HepG2 (cell line): ENCODE results near the gene ERBB3. TPM values are rescaled to one million over a fixed set of nuclear protein-coding genes. Genes with fewer than 3 reads are reported as not detected.

Experiments
- ATAC-seq: fragments of 200-7000 bp; cut with Tn5 transposase; 3 replicates; pipeline ENCODE4 v1.9.1; 2020; ENCODE audit warnings: mild to moderate bottlenecking, moderate library complexity
- BruUV-seq: library from RNA; stranded (reverse); fragments of 400-500 nt; replicated peaks from 2 replicates; lab custom pipeline; 2021; lab: Mats Ljungman, UMichigan
- CTCF ChIA-PET: fragments of 300-600 bp; formaldehyde crosslinking; extraction: SDS; loops from one replicate; lab custom pipeline; 2021; ENCODE audit warnings: low total read pairs, inconsistent platforms, low intra/inter-chr PET ratio; lab: Yijun Ruan, JAX
- POLR2A ChIA-PET: fragments of 350-600 bp; sonication (Branson Sonifier 250); formaldehyde crosslinking; loops from one replicate; lab custom pipeline; 2020; ENCODE audit warnings: antibody characterized with exemption, inconsistent platforms; lab: Yijun Ruan, JAX
- DNase-seq: peaks from one replicate; pipeline ENCODE4 v3.0.0-alpha.2; 2015; ENCODE audit warnings: low spot score
- FAIRE-seq: peaks from 3 replicates; lab custom pipeline; 2011; peaks lifted over from hg19 to GRCh38; lab: Jason Lieb, UNC
- H2AFZ ChIP-seq: one replicate; pipeline ENCODE4 v1.6.1; 2011; ENCODE audit warnings: low read length, inconsistent platforms
- H3K27ac ChIP-seq: fragments of 300-600 bp; 3 replicates; pipeline ENCODE4 v1.8.0; 2011; ENCODE audit warnings: mixed run types, mild to moderate bottlenecking, mixed read lengths, low read length, inconsistent platforms; ENCODE audit not compliant: insufficient read depth; ENCODE audit errors: extremely low read length
- H3K27me3 ChIP-seq, 2 experiments: fragments of 200-600 bp in 1 of 2; 2 replicates in 1 of 2; 3 replicates in 1 of 2; pipeline versions ENCODE4 v1.6.0 to v1.8.0; 2011; ENCODE audit warnings: low read length in 2 of 2, mild to moderate bottlenecking in 2 of 2, moderate library complexity in 2 of 2, inconsistent platforms in 1 of 2; ENCODE audit not compliant: insufficient read depth in 2 of 2, control insufficient read depth in 1 of 2
- H3K36me3 ChIP-seq, 2 experiments: fragments of 200-600 bp in 1 of 2; replicated peaks in 1 of 2; 2 replicates in 1 of 2; 3 replicates in 1 of 2; pipeline versions ENCODE4 v1.5.1 to v1.8.0; 2011; ENCODE audit warnings: low read length in 2 of 2, inconsistent platforms in 1 of 2; ENCODE audit not compliant: insufficient read depth in 2 of 2, control insufficient read depth in 1 of 2
- H3K4me1 ChIP-seq: 2 replicates; pipeline ENCODE4 v1.5.1; 2012; ENCODE audit warnings: low read length, inconsistent platforms; ENCODE audit not compliant: insufficient read depth
- H3K4me2 ChIP-seq: 2 replicates; pipeline ENCODE4 v1.6.0; 2011; ENCODE audit warnings: low read depth, low read length, inconsistent platforms
- H3K4me3 ChIP-seq, 3 experiments: fragments of 200-600 bp in 1 of 3; sonication (generic), shearing (Covaris generic) in 1 of 3; replicated peaks in 1 of 3; 2 replicates each; pipeline ENCODE4 v1.5.1; 2011 to 2016; ENCODE audit warnings: low read length in 3 of 3, inconsistent platforms in 2 of 3, low read depth in 2 of 3, mild to moderate bottlenecking in 2 of 3, control low read depth in 1 of 3, mixed read lengths in 1 of 3; ENCODE audit not compliant: insufficient read depth in 1 of 3
- H3K79me2 ChIP-seq: one replicate; pipeline ENCODE4 v1.6.1; 2011; ENCODE audit warnings: low read length, inconsistent platforms; ENCODE audit not compliant: insufficient read depth
- H3K9ac ChIP-seq: 2 replicates; pipeline ENCODE4 v1.6.0; 2011; ENCODE audit warnings: mild to moderate bottlenecking, low read depth, low read length, inconsistent platforms; ENCODE audit not compliant: insufficient read depth
- H3K9me3 ChIP-seq: 2 replicates; pipeline ENCODE4 v1.5.1; 2012; ENCODE audit warnings: mild to moderate bottlenecking, low read length
- H4K20me1 ChIP-seq: 2 replicates; pipeline ENCODE4 v1.6.0; 2011; ENCODE audit warnings: inconsistent platforms, mild to moderate bottlenecking, low read length, moderate library complexity; ENCODE audit not compliant: insufficient read depth
- GABPB1 ChIP-seq: IDR thresholded peaks from 2 replicates; pipeline ENCODE4 v1.6.1; 2016; ENCODE audit warnings: mild to moderate bottlenecking, missing genetic modification reagents, moderate library complexity, missing compliant biosample characterization
- LCORL ChIP-seq, 2 experiments: fragments of 450-650 bp in 1 of 2; sonication (generic) in 1 of 2; formaldehyde crosslinking in 1 of 2; IDR thresholded peaks; 2 replicates each; pipeline versions ENCODE4 v1.5.0 to v1.6.1; 2017 to 2020; ENCODE audit warnings: antibody characterized with exemption in 1 of 2, missing genetic modification reagents in 1 of 2
- SRF ChIP-seq: IDR thresholded peaks from 2 replicates; pipeline ENCODE4 v1.6.1; 2011; ENCODE audit warnings: mild to moderate bottlenecking, low read depth, low read length, moderate library complexity
- ZBTB34 ChIP-seq: sonication (generic); formaldehyde crosslinking; IDR thresholded peaks from 2 replicates; pipeline ENCODE4 v1.8.0; 2022; ENCODE audit warnings: mild to moderate bottlenecking, missing genetic modification reagents
- ZNF207 ChIP-seq: fragments of 450-650 bp; IDR thresholded peaks from 2 replicates; pipeline ENCODE4 v1.6.1; 2016; ENCODE audit warnings: antibody characterized with exemption, borderline replicate concordance
- ZNF572 ChIP-seq: sonication (generic); formaldehyde crosslinking; IDR thresholded peaks from 2 replicates; pipeline ENCODE4 v1.5.1; 2020; ENCODE audit warnings: mild to moderate bottlenecking, missing genetic modification reagents
- ZNF629 ChIP-seq: sonication (generic); formaldehyde crosslinking; conservative IDR thresholded peaks from 2 replicates; pipeline ENCODE4 v1.5.0; 2020; ENCODE audit warnings: missing genetic modification reagents
- ZNF800 ChIP-seq: sonication (generic); formaldehyde crosslinking; IDR thresholded peaks from 2 replicates; pipeline ENCODE4 v1.4.0; 2020; ENCODE audit warnings: missing genetic modification reagents
- WGBS: methylation state at CpG from one replicate; pipeline ENCODE4 v1.1.6; 2017; ENCODE audit warnings: low lambda C conversion rate; 5-methylcytosine and 5-hydroxymethylcytosine counted together
- in situ Hi-C: cut with HindIII; loops from 2 replicates; pipeline ENCODE4 v1.10.0; 2017; ENCODE audit warnings: low pct_unique_long_range_greater_than_20kb; ENCODE audit not compliant: extremely low pct_ligation_motif_present
- intact Hi-C: fragments of 100-400 bp; cut with micrococcal nuclease; formaldehyde crosslinking; loops from one replicate; pipeline ENCODE4 v1.10.0; 2022; ENCODE audit not compliant: unreplicated experiment
- polyA plus RNA-seq, 8 experiments: library from polyadenylated mRNA; depleted of rRNA in 3 of 8; stranded (reverse) in 7 of 8; unstranded in 1 of 8; fragments of >200 nt; fragmentation: Illumina TruSeq in 4 of 8; extraction: Trizol in 4 of 8; gene quantifications; 2 replicates each; pipeline versions ENCODE4 v1.2.1 to v1.2.3, GENCODE V29; 2011 to 2016; ENCODE audit warnings: low read depth in 4 of 8, missing spikeins in 1 of 8, mixed read lengths in 1 of 8; ENCODE audit not compliant: insufficient read depth in 1 of 8
- total RNA-seq, 5 experiments: library from RNA; depleted of rRNA; stranded (reverse); fragments of >200 nt; fragmentation: Illumina TruSeq; extraction: Trizol; gene quantifications; 2 replicates each; pipeline ENCODE4 v1.2.3, GENCODE V29; 2016; ENCODE audit warnings: low read depth in 1 of 5

Gene ERBB3
- total and polyA plus RNA-seq, 2 of the 13 experiments (the other 11 are each of a cell fraction or from before 2014, with no cell fraction given), result 93.6 to 358 TPM

GRCh38 chr12:56146492-56147460 is 66.8 kb downstream of the ERBB3 start (continued):
- TF ChIP-seq ZNF629 (CRISPR knock-in tag) (no peak), ZBTB34 (CRISPR knock-in tag) (no peak), ZNF572 (no peak), SRF (no peak), ZNF800 (CRISPR knock-in tag) (no peak)

GRCh38 chr12:56150563-56150962 is 70.6 kb downstream of the ERBB3 start:
- WGBS, result 80% methylated on average over 3 of the region's 3 CpGs
- peak; percentile 100 for TF ChIP-seq LCORL (IDR thresholded peaks at IDR 0.05)
- TF ChIP-seq LCORL (CRISPR knock-in tag; IDR thresholded peaks at IDR 0.05), result no peak
- no peak for TF ChIP-seq GABPB1 (CRISPR knock-in tag)
- TF ChIP-seq ZNF207, result no peak
- H2AFZ ChIP-seq, result no peak overlapping the region
- no peak for FAIRE-seq
- peaks cover 30% of the 10 kb centered on the region for H3K4me1 ChIP-seq
- no peaks in the 10 kb centered on the region; a peak in 1 of 5 replicates for H3K27me3 ChIP-seq
- peaks cover 15% of the 10 kb centered on the region for H3K79me2 ChIP-seq
- H3K9me3 ChIP-seq, result no peaks in the 10 kb centered on the region
- BruUV-seq, result no TSS peak
- POLR2A ChIA-PET, result interaction anchor here (1.3 to 3.8 kb wide), 5 partner anchors 8 to 69 kb away, joined by 5 to 42 read pairs (median 9); partner anchors contain the start of genes ESYT1, MYL6 and SMARCC2
- no peak overlapping the region for H3K9ac ChIP-seq
- H3K4me2 ChIP-seq, result no peak overlapping the region
- no peak overlapping the region for H3K4me3 ChIP-seq
- ATAC-seq, result no peak
- CTCF ChIA-PET, result no interaction called here
- intact Hi-C loops, result no loop called here
- H4K20me1 ChIP-seq, result no peaks in the 10 kb centered on the region
- H3K27ac ChIP-seq, result no peak overlapping the region
- H3K36me3 ChIP-seq, result 0 out of 5 replicates have a peak, but pooled peaks cover 0 to 1% of the 10 kb centered on the region in 2 experiments
- in situ Hi-C loops, result no loop called here
- DNase-seq, result no peak
